AG09319 (cell line): ENCODE results near the gene MTAP.

ENCODE experiments used
- DNase-seq: peaks from one replicate; pipeline ENCODE4 v3.0.0-alpha.2; 2010; ENCODE audit warnings: low read depth; ENCODE audit errors: extremely low read depth
- TF ChIP-seq, protein P1 (sequence below): IDR thresholded peaks from 2 replicates; pipeline ENCODE4 v1.5.1; 2011; ENCODE audit warnings: low read depth, mild to moderate bottlenecking, inconsistent platforms, low read length, moderate library complexity

Gene MTAP

DNA sequence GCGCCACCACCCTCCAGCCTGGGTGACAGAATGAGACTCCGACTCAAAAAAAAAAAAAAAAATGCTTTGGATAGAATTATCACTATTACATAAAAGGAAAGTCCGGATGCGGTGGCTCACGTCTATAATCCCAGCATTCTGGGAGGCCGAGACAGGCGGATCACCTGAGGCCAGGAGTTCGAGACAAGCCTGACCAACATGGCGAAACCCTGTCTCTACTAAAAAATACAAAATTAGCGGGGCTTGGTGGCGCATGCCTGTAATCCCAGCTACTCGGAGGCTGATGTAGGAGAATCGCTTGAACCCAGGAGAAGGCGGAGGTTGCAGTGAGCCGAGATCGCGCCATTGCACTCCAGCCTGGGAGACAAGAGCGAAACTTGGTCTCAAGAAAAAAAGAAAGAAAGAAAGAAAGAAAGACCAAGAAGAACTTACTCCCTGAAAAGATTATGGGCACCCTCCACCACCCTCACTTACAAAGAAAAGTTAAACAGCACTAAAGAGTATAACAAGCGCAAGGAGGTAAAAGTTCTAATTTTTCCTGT, 174.0 kb downstream of the MTAP start:
- TF ChIP-seq, protein P1, sequence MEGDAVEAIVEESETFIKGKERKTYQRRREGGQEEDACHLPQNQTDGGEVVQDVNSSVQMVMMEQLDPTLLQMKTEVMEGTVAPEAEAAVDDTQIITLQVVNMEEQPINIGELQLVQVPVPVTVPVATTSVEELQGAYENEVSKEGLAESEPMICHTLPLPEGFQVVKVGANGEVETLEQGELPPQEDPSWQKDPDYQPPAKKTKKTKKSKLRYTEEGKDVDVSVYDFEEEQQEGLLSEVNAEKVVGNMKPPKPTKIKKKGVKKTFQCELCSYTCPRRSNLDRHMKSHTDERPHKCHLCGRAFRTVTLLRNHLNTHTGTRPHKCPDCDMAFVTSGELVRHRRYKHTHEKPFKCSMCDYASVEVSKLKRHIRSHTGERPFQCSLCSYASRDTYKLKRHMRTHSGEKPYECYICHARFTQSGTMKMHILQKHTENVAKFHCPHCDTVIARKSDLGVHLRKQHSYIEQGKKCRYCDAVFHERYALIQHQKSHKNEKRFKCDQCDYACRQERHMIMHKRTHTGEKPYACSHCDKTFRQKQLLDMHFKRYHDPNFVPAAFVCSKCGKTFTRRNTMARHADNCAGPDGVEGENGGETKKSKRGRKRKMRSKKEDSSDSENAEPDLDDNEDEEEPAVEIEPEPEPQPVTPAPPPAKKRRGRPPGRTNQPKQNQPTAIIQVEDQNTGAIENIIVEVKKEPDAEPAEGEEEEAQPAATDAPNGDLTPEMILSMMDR = no peak
- no peak for DNase-seq

DNA sequence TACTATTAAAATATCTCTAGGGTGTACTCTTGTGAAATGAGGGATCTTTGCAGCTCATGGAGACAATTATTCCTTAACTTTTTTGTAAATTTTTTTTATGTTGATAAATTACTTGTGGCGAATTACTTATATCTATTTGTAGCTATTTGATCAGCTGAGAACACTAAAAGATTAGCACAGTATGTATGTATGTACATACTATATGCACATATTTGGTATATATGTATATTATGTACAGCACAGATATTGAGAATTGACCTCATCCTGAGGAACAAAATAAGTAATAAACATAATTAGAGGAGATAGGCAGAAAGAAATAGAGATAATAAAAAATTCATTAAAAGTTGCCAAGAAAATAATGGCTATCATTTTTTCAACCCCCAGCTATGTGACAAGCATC, 180.0 kb downstream of the MTAP start:
- DNase-seq = no peak
- TF ChIP-seq, protein P1 = no peak

DNA sequence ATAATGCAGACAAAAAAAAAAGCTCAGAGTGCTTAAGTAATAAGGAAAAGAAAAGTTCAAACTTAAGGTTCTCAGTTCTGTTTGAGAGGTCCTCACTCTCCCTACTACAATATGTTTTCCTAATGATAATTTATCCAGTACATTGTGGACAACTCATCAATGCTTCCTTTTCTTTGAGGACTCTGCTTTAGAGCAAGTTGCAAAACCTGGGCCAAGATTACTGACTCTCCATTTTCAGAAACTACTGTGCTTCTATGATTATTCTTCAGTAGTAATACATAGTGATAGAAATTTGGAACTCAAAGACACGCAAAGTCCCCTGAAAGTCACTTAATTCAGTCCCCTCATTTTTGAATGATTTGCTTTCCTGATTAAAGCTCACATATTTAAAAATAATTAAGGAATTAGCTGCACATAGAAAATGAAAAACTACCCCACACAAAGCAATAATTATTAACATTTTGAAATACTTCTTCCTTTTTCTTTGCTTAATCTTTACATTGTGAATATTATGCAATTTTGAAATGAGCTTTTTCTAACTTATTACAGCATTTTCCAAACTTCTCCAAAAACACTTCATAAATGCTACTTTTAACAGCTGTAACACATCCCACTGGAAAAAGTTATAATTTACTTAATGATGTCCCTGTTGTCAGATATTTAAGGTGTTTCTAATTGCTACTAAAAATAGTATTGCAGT, 180.6 kb downstream of the MTAP start:
- TF ChIP-seq, protein P1 = no peak
- no peak for DNase-seq

DNA sequence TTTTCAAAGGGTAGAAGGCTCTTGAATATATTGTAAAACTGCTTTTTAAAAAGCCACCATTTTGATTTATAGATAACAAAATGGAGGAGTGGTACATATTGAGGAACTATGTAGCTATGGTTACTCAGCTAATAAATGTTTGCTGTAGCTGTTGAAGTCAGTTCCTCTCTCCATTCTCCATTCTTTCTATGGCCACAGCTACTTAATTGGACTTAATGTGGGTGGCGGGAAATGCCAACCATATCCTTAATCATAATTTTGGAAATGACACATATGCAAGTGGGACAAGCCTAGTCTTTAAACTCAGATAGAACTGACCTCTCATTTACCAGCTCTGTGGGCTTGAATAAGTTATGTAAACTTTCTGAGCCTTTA, 181.1 kb downstream of the MTAP start:
- TF ChIP-seq, protein P1 = no peak

DNA sequence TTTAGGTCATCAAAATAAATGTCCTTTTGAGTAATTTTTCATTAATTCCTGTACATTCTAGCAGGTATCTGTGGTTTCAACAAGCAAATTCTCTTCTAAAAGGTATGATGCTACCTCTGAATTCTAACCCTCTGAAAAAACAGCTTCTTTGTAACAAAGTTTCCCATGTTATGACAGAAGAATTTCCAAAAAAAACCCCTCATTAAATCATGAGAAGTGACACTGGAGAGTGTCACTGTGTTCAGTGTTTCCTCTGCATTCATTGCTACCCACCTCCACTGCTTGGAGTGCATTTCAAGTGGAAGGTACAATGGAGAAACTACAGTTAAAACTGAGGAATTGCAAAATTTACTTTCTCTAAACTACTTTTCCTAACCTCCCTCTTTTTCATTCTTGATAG, 181.7 kb downstream of the MTAP start:
- no peak for DNase-seq
- TF ChIP-seq, protein P1 = no peak

More for the DNA sequence above, 181.1 kb downstream of the MTAP start:
- DNase-seq = no peak

DNA sequence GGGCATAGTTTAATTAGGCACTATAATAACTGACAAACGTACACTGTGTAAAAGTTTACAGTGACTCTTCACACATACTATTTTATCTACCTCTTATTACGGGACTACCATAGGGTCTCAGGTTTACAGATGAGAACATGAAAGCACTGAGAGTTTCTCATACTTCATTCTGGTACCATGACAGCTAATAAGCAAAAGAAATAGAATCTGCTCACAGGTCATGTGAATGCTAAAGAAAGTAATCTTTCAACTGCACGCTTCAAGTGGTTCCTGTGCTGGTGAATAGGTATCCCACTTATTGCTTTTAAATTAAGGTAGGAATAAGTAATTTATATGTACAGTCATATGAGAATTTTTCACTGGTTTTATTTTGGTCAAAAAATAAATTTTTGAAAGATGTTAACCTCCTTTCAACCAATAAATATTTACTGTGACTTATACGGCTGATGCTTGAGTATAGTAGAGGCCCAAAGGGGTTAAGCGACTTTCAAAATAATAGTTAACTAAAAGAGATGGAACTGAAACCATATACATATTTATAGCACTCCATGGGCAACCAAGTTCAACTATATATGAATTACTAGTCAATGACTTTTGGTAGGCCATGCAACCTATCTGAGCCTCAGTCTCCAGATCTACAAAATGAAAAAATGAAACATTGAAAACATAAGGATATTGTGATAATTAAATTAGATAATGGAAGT, 183.7 kb downstream of the MTAP start:
- TF ChIP-seq, protein P1 = no peak
- DNase-seq = no peak
